ENCODE data around the gene SETDB2.

Gene SETDB2

DNA sequence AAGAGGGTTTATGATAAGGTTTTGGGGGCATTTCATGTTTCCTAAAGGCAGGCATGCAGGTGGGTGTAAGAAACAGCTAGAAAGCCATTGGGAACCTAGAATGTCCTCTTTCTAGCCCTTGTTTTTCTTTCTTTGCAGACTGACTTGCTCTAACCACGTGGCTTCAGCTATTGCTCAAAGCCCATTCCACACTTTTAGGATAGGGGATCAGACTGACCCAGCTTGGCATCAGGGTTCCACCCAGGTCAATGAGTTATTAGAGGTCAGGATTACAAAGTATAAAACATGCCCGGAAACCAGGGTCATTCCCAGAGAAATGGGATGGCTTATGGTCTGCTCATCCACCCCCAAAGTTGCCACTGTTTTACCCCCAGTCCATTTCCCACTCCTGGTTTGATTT is 68.5 kb downstream of the SETDB2 start:
- no peak overlapping the region for H3K4me3 ChIP-seq (ENCODE audit: low read depth, low read length)
- TF ChIP-seq, protein P1, sequence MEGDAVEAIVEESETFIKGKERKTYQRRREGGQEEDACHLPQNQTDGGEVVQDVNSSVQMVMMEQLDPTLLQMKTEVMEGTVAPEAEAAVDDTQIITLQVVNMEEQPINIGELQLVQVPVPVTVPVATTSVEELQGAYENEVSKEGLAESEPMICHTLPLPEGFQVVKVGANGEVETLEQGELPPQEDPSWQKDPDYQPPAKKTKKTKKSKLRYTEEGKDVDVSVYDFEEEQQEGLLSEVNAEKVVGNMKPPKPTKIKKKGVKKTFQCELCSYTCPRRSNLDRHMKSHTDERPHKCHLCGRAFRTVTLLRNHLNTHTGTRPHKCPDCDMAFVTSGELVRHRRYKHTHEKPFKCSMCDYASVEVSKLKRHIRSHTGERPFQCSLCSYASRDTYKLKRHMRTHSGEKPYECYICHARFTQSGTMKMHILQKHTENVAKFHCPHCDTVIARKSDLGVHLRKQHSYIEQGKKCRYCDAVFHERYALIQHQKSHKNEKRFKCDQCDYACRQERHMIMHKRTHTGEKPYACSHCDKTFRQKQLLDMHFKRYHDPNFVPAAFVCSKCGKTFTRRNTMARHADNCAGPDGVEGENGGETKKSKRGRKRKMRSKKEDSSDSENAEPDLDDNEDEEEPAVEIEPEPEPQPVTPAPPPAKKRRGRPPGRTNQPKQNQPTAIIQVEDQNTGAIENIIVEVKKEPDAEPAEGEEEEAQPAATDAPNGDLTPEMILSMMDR (IDR thresholded peaks at IDR 0.05; ENCODE audit: low read depth, low read length, missing control alignments) = no peak
- DNase-seq (ENCODE audit: low read depth) = no peak

DNA sequence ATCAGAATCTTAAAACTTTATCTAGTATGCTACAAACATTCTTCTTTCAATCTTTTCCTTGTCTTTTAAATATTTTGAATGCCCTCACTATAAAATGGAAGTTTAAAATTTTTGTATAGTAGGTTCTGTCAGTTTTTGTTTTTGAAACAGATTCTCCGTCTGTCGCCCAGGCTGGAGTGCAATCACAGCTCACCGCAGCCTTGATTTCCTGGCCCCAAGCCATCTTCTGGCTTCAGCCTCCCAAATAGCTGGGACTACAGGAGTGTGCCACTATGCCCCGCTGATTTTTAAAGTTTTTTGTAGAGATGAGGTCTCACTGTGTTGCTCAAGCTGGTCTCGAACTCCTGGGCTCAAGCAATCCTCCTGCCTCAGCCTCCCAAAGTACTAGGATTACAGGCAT is 72.4 kb downstream of the SETDB2 start:
- DNase-seq (ENCODE audit: low read depth) = no peak
- TF ChIP-seq, protein P1 (IDR thresholded peaks at IDR 0.05; ENCODE audit: low read depth, low read length, missing control alignments) = no peak
- H3K4me3 ChIP-seq (ENCODE audit: low read depth, low read length) = no peak overlapping the region

DNA sequence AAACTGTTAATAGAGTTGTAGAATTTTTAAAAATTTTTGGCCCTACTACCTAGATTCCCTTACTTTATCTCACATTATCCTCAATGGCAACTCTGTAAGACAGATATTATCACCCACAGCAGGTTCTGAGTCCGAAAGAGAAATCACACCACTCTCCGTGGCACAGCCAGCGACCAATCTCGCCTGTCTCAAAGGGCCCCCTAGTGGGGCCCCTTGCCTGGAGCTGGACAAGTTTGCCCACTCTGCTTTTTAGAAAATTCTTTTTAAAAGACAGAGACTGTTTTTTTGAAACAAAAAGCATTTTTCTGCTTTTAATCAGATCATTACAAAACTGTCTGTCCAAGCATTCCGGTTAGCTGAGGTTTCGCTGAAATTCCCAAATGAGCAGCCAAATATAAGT is 73.4 kb downstream of the SETDB2 start:
- TF ChIP-seq, protein P1 (IDR thresholded peaks at IDR 0.05; ENCODE audit: low read depth, low read length, missing control alignments) = peak; percentile 26
- no peak for DNase-seq (ENCODE audit: low read depth)

DNA sequence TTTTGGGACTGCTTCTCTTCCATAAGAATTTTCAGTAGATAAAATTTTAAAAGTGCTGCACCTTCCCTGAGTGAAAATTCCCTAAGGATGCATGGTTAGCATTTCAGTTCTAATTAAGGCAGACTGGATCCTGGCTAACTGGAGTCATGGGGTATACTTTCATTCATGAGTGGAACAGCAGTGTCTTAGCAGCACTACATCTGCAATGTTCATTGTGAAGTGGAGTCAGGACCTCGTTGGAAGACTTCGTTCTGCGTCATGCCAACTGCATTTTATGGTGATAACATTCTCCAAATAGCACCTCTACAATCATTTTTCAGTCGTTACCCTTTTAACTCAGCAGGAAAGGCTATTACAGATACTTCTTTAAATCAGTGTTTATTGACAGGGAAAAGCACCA is 77.2 kb downstream of the SETDB2 start:
- H3K4me3 ChIP-seq (ENCODE audit: low read depth, low read length) = no peak overlapping the region
- TF ChIP-seq, protein P1 (IDR thresholded peaks at IDR 0.05; ENCODE audit: low read depth, low read length, missing control alignments) = no peak
- no peak for DNase-seq (ENCODE audit: low read depth)

More for the DNA sequence above, 73.4 kb downstream of the SETDB2 start:
- H3K4me3 ChIP-seq (ENCODE audit: low read depth, low read length) = no peak overlapping the region

DNA sequence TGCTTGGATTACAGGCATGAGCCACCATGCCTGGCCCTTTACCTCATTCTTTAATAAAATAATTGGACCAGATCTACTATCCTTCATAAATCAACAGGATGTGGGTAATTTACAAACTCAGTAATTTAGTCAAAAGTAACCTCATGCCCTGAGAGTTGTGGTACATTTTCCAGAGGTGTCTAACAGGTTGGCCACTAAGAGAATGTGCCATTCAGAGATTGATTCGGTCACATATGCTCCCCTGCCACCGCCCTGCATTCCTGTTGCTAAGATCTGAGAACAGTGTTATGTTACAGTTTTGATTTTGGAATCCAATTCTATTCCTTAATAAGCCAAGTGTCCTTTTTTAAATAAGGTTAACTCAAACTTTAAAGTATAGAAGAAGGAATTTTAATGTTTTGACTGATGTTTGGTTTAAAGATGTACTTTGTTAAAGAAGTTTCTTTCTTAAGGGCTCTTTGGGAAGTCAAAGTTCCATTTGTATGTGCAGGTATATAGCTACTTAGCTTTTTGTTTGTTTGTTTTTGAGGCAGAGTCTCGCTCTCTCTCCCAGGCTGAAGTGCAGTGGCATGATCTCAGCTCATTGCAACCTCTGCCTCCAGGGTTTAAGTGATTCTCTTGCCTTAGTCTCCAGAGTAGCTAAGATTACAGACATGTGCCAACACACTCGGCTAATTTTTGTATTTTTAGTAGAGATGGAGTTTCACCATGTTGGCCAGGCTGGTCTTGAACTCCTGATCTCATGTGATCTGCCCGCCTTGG is 80.8 kb downstream of the SETDB2 start:
- TF ChIP-seq, protein P1 (IDR thresholded peaks at IDR 0.05; ENCODE audit: low read depth, low read length, missing control alignments) = no peak
- H3K4me3 ChIP-seq (ENCODE audit: low read depth, low read length) = no peak overlapping the region
- no peak for DNase-seq (ENCODE audit: low read depth)

DNA sequence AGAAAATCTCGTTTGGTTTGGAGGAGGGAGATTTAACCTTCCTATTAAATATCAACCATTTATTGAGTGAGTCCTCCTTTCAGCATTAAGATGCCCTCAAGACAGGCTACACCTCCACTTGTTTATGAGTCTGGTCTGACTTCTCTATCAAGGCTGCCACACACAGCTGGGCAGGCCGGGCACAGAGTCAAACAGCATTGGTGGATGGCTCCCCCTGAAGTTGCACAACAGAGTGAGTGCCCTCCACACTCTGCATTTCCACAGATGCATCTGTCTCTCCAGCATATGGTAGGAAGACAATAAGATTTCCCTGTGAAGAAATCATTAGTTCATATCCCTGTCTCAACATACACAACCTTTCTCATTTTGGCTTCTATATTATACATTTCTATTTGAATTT is 83.0 kb downstream of the SETDB2 start:
- TF ChIP-seq, protein P1 (IDR thresholded peaks at IDR 0.05; ENCODE audit: low read depth, low read length, missing control alignments) = no peak
- H3K4me3 ChIP-seq (ENCODE audit: low read depth, low read length) = no peak overlapping the region
- no peak for DNase-seq (ENCODE audit: low read depth)

DNA sequence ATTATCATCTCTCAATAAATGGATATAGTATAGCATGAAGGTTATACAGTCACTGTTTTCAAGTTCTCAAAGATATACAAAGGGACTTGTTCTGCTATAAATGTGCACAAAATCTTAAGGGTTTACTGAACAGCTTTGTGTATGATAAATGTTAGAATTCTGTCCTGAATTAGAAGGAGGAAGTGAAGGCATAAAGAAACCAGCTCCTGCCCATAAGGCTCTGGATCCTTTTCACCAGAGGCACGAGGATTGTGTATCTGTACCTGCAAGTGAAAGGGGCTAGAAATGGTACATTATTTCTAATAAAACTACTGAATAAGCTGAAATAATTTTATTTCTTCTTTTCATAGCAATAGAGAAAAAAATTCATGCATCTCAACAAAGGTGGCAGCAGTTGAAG is 84.1 kb downstream of the SETDB2 start:
- no peak overlapping the region for H3K4me3 ChIP-seq (ENCODE audit: low read depth, low read length)
- no peak for DNase-seq (ENCODE audit: low read depth)
- TF ChIP-seq, protein P1 (IDR thresholded peaks at IDR 0.05; ENCODE audit: low read depth, low read length, missing control alignments) = no peak

All from GM12864 (cell line).